AG09309 (cell line): ENCODE results near the gene ADPRH.

Experiments
- DNase-seq: peaks from one replicate; pipeline ENCODE4 v3.0.0-alpha.2; 2010; ENCODE audit warnings: low read depth
- H3K4me3 ChIP-seq: 2 replicates; pipeline ENCODE4 v1.5.1; 2011; ENCODE audit warnings: mild to moderate bottlenecking, low read depth, low read length, moderate library complexity; ENCODE audit not compliant: control insufficient read depth
- CTCF ChIP-seq: IDR thresholded peaks from 2 replicates; pipeline ENCODE4 v1.5.1; 2011; ENCODE audit warnings: mild to moderate bottlenecking, low read depth, low read length, inconsistent platforms; ENCODE audit not compliant: insufficient read depth, control insufficient read depth; ENCODE audit errors: missing control alignments

The ADPRH gene

GRCh38 chr3:119541547-119541946, 37.7 kb upstream of the ADPRH start:
- no peak for TF ChIP-seq CTCF
- no peak for DNase-seq

GRCh38 chr3:119542168-119542767, 37.0 kb upstream of the ADPRH start:
- no peak overlapping the region for H3K4me3 ChIP-seq
- no peak for DNase-seq
- TF ChIP-seq CTCF, result no peak

More at GRCh38 chr3:119541547-119541946, 37.7 kb upstream of the ADPRH start:
- H3K4me3 ChIP-seq, result no peak overlapping the region

GRCh38 chr3:119543147-119543546, 36.1 kb upstream of the ADPRH start:
- H3K4me3 ChIP-seq, result no peak overlapping the region
- no peak for DNase-seq
- TF ChIP-seq CTCF, result peak; percentile 8

GRCh38 chr3:119547227-119547626, 32.1 kb upstream of the ADPRH start:
- no peak for DNase-seq
- H3K4me3 ChIP-seq, result no peak overlapping the region
- TF ChIP-seq CTCF, result no peak

GRCh38 chr3:119548341-119548740, 31.0 kb upstream of the ADPRH start:
- no peak for TF ChIP-seq CTCF
- no peak overlapping the region for H3K4me3 ChIP-seq
- no peak for DNase-seq

GRCh38 chr3:119550192-119550910, 28.9 kb upstream of the ADPRH start:
- no peak for DNase-seq
- H3K4me3 ChIP-seq, result no peak overlapping the region
- no peak for TF ChIP-seq CTCF
